CD4-positive, alpha-beta T cell treated with Interleukin-17A for 4 hours (primary cell): Measurements from ENCODE around the gene P2RY13.

Source experiments
- DNase-seq: peaks from one replicate; pipeline ENCODE4 v3.0.0-alpha.2; 2020; ENCODE audit warnings: mixed read lengths

Gene P2RY13

GRCh38 chr3:151289445-151289844 lies 39.9 kb downstream of the P2RY13 start:
- DNase-seq = no peak

GRCh38 chr3:151285940-151286339 lies 43.4 kb downstream of the P2RY13 start:
- no peak for DNase-seq

GRCh38 chr3:151283907-151284461 lies 45.4 kb downstream of the P2RY13 start:
- no peak for DNase-seq

- DNase-seq = no peak
These were observed 46.0 kb downstream of the P2RY13 start for GRCh38 chr3:151283387-151283786.

GRCh38 chr3:151282921-151283320 lies 46.4 kb downstream of the P2RY13 start:
- DNase-seq = no peak

- no peak for DNase-seq
These were observed 47.6 kb downstream of the P2RY13 start for GRCh38 chr3:151281671-151282324.

GRCh38 chr3:151278230-151278629 lies 51.1 kb downstream of the P2RY13 start, which contains the start of gene P2RY14:
TSS of gene P2RY14 (minus strand) at chr3:151278542. CDS start at chr3:151214316, 64,226 bp downstream.
- no peak for DNase-seq

- DNase-seq = peak; percentile 48
These were observed 52.7 kb downstream of the P2RY13 start for GRCh38 chr3:151276687-151277042.
